NCI-H345 treated with DMSO at 0.1 percent for 48 hours (cell line): ENCODE results near the gene ODF4.
"Not testable (repeated sequence)": the region's sequence is repeated elsewhere in the genome, so short reads cannot be mapped to it uniquely, and the experiment has no call there.

ENCODE experiments used
- DNase-seq: peaks from one replicate; lab custom pipeline; 2025; ENCODE audit not compliant: unreplicated experiment; lab: John Stamatoyannopoulos, UW

ODF4 gene

GRCh38 chr17:8324923-8325322, 14.7 kb upstream of the ODF4 start:
- DNase-seq: no peak

- DNase-seq: peak; percentile 1
Measured at GRCh38 chr17:8326511-8327302, 12.9 kb upstream of the ODF4 start.

DNA sequence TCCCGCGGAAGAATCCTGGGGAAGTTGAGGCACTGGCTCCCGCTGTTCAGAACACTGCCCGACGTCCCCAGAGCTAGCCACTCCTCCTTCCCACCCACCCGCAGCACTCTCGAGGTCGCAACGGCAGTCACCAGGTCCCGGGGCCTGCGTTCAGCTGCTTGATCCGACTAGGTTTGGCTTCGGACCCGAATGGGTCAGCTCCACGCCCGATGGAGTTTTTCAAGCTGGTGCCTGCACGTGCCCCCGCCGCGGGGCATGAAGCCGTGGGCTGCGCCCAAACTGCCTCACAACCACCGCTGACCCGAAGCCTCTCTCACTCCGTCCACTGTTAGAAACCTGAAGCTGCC, 12.4 kb upstream of the ODF4 start:
- DNase-seq: no peak

GRCh38 chr17:8332128-8332527, 7.5 kb upstream of the ODF4 start:
- DNase-seq: no peak

DNA sequence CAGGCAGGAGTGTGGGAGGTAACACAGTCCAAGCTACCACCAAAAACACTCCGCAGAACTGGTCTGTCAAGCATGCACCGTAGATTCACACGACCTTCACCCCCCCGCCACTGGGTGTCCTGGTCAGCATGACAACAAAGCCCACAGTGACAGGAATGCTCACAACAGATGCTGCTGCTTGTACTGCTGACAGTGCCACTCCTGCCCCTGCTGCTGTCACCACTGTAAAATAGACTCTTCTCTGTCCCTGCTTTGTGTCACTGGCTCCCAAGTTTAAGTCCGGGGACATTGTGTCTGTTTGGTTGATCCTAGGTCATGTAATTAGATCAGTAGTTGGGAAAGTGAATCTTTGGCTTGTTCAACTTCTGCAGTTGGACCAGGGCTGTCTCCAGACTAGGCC, 7.0 kb upstream of the ODF4 start:
- DNase-seq: no peak

DNA sequence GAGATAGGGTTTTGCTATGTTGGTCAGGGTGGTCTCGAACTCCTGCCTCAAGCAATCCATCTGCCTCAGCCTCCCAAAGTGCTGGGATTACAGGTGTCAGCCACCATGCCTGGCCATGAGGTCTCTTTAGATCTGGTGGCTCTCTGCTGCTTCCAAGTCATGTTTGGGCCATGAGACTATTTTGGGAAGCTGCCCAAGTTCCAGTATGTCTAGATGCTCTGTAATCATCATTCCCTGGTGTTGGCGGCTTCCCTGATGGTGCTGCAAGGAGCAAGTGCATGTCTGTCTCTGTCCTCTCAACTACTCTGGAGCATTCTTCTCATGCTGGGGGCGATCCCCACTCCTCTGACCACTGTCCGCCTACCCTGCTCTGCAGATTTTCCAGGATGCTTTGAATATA, 6.4 kb upstream of the ODF4 start:
- DNase-seq: no peak

GRCh38 chr17:8337802-8338752, 1.6 kb upstream of the ODF4 start:
- DNase-seq: no peak

DNA sequence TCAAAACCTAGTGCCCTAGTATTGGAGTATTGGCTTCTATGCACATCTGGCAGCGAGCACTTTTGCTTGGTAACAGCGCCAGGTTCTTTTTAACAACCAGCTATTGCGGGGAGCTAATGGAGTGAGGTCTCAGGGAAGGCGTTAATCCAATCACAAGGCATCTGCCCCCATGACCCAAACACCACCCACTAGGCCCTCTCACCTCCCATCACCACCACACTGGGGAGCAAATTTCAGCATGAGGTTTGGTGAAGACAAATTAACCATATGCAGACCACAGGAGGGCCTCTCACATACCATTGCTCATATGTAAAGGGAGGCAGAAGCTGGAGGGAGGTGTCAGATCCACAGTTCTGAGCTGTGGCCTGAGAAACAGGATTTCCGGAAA, 893 bp upstream of the ODF4 start:
- DNase-seq: no peak

- DNase-seq: no peak
Measured at GRCh38 chr17:8341456-8341855, 1.8 kb downstream of the ODF4 start.

- DNase-seq: no peak
Measured at GRCh38 chr17:8345052-8345690, 5.5 kb downstream of the ODF4 start.

- no peak for DNase-seq
Measured at GRCh38 chr17:8345951-8346665, 6.5 kb downstream of the ODF4 start.

- DNase-seq: not testable (repeated sequence)
Measured at GRCh38 chr17:8347001-8347400, 7.4 kb downstream of the ODF4 start.

DNA sequence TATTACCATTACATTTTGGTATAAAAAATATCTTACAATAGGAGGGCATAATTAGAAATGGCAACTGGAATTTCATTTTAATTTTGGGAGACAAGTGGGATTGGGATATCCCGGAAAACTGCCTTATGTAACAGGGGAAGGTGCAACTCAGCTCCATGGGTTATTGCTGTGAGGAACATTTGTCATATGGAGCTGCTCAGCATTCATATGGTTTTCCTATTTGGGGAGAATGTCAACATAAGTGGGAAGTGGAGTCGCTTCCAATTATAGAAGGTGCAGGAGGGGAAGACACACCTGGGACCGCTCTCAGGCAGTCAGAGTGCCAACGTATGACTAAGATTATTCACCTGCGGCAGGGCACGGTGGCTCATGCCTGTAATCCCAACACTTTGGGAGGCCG, 10.7 kb downstream of the ODF4 start:
- no peak for DNase-seq

DNA sequence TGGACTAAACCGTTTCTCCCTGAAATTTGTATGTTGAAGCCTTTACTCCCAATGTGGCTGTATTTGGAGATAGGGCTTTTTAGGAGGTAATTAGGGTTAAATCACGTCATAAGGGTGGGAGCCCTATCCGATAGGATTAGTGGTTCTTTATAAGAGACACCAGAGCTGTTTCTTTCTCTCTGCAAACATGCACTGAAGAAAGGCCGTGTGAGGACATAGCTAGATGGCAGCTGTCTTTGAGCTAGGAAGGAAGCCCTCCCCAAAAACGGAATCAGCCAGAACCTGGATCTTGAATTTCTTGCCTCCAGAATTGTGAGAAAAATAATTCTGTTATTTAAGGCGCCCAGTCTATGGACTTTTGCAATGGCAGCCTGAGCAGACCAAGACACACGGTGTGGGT, 14.1 kb downstream of the ODF4 start:
- DNase-seq: no peak

DNA sequence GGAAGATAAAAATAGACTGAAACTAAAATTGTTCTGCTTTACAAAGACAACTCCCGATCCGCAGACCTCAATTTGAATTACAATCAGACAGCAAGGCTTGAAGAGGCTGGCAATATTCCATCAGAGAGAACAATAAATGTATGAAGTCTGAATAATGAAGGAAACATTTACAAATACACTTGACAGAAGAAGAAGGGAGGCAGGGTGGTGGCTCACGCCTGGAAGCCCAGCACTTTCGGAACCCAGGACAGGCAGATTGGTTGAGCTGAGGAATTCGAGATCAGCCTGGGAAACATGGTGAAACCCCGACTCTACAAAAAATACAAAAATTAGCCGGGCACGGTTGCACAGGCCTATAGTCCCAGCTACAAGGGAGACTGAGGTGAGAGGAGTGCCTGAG, 14.6 kb downstream of the ODF4 start:
- no peak for DNase-seq

GRCh38 chr17:8357910-8358309, 18.3 kb downstream of the ODF4 start:
- no peak for DNase-seq

DNA sequence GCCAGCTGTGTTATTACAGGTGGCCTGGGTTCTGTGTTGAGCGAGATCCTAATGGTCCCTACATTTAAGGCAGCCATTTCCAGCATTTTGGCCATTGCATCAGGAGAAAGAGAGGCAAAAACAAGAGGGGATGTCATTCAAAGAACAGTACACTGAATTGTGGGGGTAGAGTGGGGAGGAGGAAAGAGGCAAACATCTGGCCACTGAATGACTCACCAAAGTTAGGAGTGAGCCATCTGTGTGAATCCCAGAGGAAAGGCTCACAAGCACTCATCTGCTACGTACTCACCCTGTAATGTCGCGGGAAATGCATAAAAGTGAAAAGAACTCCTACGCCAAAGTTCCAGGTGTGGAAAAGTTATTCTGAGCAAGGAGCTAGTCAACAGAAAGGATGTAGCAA, 20.1 kb downstream of the ODF4 start:
- DNase-seq: no peak

- no peak for DNase-seq
Measured at GRCh38 chr17:8360260-8360659, 20.6 kb downstream of the ODF4 start.

- no peak for DNase-seq
Measured at GRCh38 chr17:8360751-8361150, 21.1 kb downstream of the ODF4 start.

- DNase-seq: no peak
Measured at GRCh38 chr17:8362651-8363332, 23.2 kb downstream of the ODF4 start.

DNA sequence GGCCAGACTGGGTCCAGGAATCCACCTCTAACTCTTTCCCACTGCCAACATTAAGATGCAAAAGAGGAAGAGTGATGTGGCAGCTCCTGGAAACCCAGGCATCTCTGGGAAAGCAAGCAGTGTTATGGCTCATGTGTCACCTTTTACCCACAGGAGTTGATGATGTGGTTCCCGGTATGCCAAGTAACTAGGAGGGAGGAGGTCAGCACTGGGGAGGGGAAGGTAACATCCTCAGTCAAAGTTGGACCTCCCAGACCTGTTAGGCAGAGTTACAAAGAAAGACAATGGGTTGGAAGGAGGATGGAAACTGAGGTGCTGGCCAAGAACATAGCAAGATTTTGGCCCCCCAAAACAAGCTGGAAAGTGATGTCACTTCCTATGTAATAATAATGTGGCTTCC, 25.5 kb downstream of the ODF4 start:
- DNase-seq: no peak
